ENCODE results near the gene CNST.

DNA sequence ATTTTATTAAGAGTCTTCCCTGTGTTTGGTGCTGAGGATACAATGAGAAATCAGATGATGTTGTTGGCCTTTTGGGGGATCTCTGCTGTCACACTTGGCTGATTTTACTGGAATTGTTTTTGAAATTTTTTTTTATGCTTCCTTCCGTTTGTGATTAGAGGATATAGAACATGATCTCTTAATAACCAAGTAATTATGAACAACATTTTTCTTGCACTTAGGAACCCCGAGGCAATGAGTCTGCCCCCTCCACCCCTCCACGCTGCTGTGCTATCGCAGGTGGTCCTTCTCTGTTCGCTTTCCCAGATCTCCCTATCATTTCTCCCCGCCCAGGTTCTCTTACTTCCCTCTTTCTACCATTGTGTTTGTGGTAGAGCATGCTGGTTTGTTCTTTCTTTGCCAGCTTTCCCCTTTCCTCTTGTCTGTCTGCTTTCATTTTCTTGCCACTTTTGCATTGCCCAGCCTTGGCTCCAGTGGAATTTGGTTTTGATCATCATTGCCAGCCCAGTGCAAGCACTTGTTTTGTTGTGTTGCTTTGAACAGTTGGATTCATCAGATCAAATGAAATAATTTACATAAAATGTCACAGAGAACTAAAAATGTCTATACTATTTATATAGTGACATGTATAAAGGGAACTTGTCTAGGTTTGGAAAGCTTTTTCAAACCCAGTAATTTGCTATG lies 84.9 kb downstream of the CNST start:
- TF ChIP-seq TAF1 (IDR thresholded peaks at IDR 0.05; ENCODE audit: borderline replicate concordance, insufficient read depth, low read length): no peak
- TF ChIP-seq, protein P1, sequence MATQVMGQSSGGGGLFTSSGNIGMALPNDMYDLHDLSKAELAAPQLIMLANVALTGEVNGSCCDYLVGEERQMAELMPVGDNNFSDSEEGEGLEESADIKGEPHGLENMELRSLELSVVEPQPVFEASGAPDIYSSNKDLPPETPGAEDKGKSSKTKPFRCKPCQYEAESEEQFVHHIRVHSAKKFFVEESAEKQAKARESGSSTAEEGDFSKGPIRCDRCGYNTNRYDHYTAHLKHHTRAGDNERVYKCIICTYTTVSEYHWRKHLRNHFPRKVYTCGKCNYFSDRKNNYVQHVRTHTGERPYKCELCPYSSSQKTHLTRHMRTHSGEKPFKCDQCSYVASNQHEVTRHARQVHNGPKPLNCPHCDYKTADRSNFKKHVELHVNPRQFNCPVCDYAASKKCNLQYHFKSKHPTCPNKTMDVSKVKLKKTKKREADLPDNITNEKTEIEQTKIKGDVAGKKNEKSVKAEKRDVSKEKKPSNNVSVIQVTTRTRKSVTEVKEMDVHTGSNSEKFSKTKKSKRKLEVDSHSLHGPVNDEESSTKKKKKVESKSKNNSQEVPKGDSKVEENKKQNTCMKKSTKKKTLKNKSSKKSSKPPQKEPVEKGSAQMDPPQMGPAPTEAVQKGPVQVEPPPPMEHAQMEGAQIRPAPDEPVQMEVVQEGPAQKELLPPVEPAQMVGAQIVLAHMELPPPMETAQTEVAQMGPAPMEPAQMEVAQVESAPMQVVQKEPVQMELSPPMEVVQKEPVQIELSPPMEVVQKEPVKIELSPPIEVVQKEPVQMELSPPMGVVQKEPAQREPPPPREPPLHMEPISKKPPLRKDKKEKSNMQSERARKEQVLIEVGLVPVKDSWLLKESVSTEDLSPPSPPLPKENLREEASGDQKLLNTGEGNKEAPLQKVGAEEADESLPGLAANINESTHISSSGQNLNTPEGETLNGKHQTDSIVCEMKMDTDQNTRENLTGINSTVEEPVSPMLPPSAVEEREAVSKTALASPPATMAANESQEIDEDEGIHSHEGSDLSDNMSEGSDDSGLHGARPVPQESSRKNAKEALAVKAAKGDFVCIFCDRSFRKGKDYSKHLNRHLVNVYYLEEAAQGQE (IDR thresholded peaks at IDR 0.05; ENCODE audit: insufficient read depth in 1 of 2, low read depth in 2 of 2, low read length in 2 of 2): no peak
